GM10248 (cell line): ENCODE results near the gene NNMT.

Experiments
- CTCF ChIA-PET: fragments of 300-600 bp; sonication (Branson Sonifier 250); formaldehyde crosslinking; extraction: SDS; loops from one replicate; lab custom pipeline; 2021; ENCODE audit warnings: antibody characterized with exemption; lab: Yijun Ruan, JAX
- POLR2A ChIA-PET: fragments of 350-650 bp; sonication (Branson Sonifier 250); formaldehyde crosslinking; extraction: SDS; loops from one replicate; lab custom pipeline; 2020; ENCODE audit warnings: antibody characterized with exemption; lab: Yijun Ruan, JAX
- DNase-seq: peaks from one replicate; pipeline ENCODE4 v3.0.0; 2012; ENCODE audit errors: extremely low spot score
- CTCF ChIP-seq: IDR thresholded peaks from 2 replicates; pipeline ENCODE4 v1.5.1; 2012; ENCODE audit warnings: mild to moderate bottlenecking, low read depth; ENCODE audit errors: extremely low read depth, missing control alignments, control extremely low read depth

The NNMT gene

GRCh38 chr11:114275280-114275679 is 20.9 kb upstream of the NNMT start:
- ChIA-PET POLR2A (no interaction called here), CTCF (interaction anchor here (4.6 kb wide), 1 partner anchor 13 kb away, joined by 32 read pairs; no protein-coding TSS in a partner anchor)
- no peak for DNase-seq
- TF ChIP-seq CTCF, result no peak

- CTCF ChIA-PET, result interaction anchor here (1.7 to 2.7 kb wide), 2 partner anchors 14 to 16 kb away, joined by 4 to 9 read pairs; no protein-coding TSS in a partner anchor
- POLR2A ChIA-PET, result no interaction called here
- no peak for DNase-seq
- no peak for TF ChIP-seq CTCF
Measured at GRCh38 chr11:114276077-114276476, 20.1 kb upstream of the NNMT start.

GRCh38 chr11:114277637-114278341 is 18.4 kb upstream of the NNMT start:
- DNase-seq, result no peak
- POLR2A ChIA-PET, result no interaction called here
- CTCF ChIA-PET, result interaction anchor here (0.6 to 2.7 kb wide), 4 partner anchors 9 to 295 kb away, joined by 3 to 9 read pairs (median 4); no protein-coding TSS in a partner anchor
- TF ChIP-seq CTCF, result no peak

- no peak for DNase-seq
- TF ChIP-seq CTCF, result no peak
- CTCF ChIA-PET, result interaction anchor here (0.6 to 2.7 kb wide), 3 partner anchors 9 to 17 kb away, joined by 3 to 9 read pairs (median 4); no protein-coding TSS in a partner anchor
- POLR2A ChIA-PET, result no interaction called here
Measured at GRCh38 chr11:114278342-114279065, 17.7 kb upstream of the NNMT start.

GRCh38 chr11:114279792-114280546 is 16.2 kb upstream of the NNMT start:
- ChIA-PET POLR2A (no interaction called here), CTCF (interaction anchor here (1.4 kb wide), 1 partner anchor 197 kb away, joined by 4 read pairs; no protein-coding TSS in a partner anchor)
- no peak for TF ChIP-seq CTCF
- no peak for DNase-seq

- peak; percentile 30 for TF ChIP-seq CTCF
- POLR2A ChIA-PET, result no interaction called here
- no peak for DNase-seq
- CTCF ChIA-PET, result interaction anchor here (1.2 to 1.4 kb wide), 3 partner anchors 13 to 196 kb away, joined by 3 to 8 read pairs (median 4); no protein-coding TSS in a partner anchor
Measured at GRCh38 chr11:114280696-114281095, 15.5 kb upstream of the NNMT start.
